Measurements from ENCODE around the gene MALL.
"Not testable (repeated sequence)": the region's sequence is repeated elsewhere in the genome, so short reads cannot be mapped to it uniquely, and the experiment has no call there.

The MALL gene

DNA sequence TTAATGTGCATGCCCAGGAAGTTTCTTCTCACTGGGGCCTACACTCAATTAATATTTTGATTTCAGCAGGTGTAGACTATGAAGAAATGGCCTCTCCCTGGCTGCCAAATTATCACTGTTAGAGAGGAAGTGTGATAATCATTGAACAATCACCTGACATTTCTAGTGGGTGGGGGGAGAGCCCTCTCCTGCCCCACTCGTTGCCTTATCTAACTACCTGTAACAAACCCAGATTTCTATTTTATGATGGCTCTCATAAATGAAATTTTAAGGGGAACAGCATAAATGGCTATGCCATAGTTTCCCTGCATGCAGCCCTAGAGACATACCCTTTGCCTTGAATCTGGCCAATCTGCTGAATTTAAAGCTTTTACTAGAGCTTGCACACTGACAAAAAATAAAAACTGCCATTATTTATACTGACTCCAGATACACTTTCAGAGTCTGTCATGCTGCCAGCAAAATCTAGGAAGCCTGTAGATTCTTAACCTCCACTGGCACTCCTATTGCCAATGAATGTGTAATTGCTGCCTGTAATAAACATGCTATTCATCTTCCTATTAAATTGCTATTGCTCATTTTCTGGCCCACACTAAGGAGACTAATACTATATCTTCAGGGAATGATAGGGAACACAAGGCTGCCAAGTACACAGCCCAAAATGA, 55.8 kb downstream of the MALL start:
- not testable (repeated sequence) for DNase-seq (ENCODE audit: low read depth); H3K4me3 ChIP-seq (ENCODE audit: control insufficient read depth, low read depth, low read length)

DNA sequence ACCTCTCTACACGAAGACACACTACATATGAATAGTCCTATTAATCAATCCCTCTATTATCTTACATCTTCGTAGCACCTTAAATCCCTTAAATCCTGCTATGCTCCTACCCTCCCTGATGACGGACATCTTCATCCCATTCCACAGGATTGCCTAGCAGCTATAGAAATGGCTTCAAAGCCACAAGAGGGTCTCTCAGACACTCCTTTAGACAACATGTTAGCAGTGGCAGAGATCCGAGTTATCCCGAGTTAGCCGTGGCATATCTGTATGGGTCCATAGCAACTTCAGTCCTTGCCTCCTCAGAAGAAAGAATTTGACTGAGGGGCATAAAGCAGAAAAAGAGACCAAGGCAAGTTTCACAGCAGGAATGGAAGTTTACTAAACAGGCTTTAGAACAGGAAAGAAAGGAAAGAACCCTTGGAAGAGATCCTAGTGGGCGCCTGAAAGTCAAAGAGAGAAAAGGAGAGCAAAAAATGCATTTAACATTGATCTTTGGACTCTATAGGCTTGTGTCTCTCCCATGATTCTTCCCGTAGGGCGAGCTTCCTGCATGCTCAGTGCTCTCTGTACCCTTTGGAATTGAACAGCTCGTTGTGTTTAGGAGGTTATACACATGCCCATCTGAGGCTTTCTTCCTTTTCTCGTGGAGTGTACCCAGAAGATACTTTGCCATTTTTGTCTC, 56.5 kb downstream of the MALL start:
- not testable (repeated sequence) for H3K4me3 ChIP-seq (ENCODE audit: control insufficient read depth, low read depth, low read length); DNase-seq (ENCODE audit: low read depth)

DNA sequence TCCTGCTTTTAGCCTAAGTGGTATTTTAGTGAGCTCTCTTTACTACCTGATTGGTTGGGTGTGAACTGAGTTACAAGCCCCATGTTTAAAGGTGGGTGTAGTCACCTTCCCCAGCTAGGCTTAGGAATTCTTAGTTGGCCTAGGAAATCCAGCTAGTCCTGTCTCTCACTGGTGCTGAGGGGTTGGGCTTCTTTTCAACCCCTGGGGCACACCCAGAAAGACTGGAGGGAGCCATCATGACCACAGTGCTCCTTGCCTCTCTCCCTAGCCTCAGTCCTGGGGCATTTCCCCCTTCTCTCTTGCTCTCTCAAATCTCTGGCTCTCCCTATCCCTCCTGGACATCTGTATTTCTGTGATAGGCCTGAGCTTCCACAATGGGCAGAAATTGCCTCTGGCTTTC, 57.6 kb downstream of the MALL start:
- not testable (repeated sequence) for DNase-seq (ENCODE audit: low read depth); H3K4me3 ChIP-seq (ENCODE audit: control insufficient read depth, low read depth, low read length)

DNA sequence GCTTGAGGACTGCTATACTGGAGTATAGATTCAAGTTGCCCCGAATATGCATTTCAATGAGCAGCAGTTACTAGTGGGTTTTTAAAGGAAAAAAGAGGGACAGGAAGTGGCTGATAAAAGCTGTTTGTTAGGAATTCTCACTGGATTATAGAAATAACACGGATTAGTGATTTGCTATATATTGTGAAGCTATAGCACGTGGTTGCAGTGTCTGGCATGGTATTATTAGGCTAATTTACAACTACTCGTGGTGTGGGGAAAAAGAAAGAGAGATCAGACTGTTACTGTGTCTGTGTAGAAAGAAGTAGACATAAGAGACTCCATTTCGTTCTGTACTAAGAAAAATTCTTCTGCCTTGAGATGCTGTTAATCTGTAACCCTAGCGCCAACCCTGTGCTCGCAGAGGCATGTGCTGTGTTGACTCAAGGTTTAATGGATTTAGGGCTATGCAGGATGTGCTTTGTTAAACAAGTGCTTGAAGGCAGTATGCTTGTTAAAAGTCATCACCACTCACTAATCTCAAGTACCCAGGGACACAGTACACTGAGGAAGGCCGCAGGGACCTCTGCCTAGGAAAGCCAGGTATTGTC, 59.7 kb downstream of the MALL start:
- not testable (repeated sequence) for DNase-seq (ENCODE audit: low read depth); H3K4me3 ChIP-seq (ENCODE audit: control insufficient read depth, low read depth, low read length)

DNA sequence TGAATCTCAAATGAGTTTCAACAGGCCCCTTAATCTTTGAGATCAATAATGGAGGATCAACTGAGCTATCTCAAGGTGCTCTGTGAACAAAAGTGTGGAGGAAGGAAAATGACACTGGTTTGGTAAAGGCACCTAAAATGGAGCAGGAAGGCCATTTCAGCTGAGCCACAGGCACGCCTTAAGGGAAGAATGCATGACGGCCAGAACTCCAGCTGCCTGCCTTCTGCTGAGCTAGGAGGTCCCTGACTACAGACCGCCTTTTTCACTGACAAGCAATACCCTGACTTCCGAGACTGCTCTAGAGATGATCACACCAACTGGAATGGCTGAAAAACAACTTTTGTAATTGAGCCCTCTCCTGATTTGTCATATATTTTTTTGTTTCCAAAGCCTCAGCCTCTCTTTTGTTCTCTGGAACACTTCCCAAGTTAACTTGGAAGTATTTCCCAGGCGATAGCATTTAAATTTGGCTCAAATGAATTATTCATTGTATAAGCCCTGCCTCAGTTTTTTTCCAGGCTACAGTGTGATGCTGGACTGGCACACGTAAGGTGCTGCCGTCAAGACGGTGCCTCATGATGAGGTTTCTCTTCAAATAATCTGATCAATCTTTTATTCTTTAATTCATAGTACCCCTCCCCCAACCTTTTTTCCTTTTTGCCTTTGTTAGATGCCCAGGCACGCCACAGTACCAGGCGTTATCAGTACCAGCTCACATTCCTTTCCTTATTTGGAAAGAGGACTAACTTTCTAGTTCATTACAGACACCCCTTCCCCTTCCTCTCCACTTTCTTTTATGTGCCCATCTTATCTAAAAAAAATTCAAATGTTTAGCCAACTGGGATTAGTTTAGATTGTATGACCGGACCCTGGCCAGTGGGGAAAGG, 60.9 kb downstream of the MALL start:
- DNase-seq (ENCODE audit: low read depth), result peak; percentile 14
- not testable (repeated sequence) for H3K4me3 ChIP-seq (ENCODE audit: control insufficient read depth, low read depth, low read length)

DNA sequence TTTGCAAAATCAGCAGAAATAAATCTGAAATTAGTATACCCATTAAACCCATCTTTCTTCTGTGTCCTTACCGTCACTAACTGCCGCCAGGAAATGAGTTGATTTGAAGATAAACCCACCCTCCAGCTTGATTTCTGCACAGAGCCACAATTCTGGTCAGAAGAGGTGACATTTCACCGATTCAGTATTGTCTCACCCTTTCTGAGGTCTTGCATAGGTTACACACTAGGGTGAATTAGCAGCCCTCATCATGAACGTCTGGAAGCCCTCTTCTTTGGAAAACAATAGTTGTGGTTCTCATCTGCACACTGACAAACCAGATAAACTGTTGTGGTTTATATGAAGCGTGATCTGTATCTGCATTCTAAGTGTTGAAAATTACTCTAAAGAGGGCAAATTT, 61.9 kb downstream of the MALL start:
- H3K4me3 ChIP-seq (ENCODE audit: control insufficient read depth, low read depth, low read length); DNase-seq (ENCODE audit: low read depth): not testable (repeated sequence)

DNA sequence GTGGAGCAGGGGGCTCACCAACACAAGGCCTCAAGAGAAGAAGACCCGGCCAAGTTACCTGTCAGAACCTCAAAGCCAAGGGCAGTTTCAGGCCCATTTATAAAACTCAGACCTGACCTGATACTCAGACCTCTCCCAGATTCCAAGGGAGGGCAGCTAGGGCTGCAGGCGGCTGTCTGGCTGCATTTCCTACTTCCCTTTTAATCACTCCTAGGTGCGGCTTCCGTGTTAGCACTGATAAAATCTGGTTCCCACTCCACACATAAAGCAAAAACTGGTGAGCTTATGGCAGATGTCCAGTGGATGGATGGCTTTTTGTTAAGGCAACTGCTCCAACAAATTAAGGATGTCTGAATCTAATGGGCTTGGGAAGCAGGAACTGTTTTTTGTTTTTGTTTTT, 63.5 kb downstream of the MALL start:
- not testable (repeated sequence) for DNase-seq (ENCODE audit: low read depth)

DNA sequence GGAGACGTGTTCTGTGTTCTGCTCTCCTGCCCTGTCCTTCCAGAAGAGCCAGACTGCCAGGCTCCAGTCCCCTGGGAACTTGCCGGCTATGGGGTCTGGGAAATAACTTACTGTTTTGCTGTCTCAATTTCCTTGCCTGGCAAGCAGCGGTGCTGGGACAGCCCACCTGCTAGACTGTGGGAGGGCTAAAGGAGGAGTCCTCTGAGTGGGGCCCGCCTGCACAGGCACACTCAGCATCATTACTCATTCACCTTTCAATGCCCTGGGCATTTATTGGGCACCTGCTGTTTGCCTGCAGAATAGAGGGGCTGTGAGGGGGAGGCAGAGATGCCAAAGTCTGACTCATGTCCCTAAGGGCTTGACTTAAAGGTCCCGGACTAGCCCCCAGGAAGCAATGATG, 65.4 kb downstream of the MALL start:
- not testable (repeated sequence) for H3K4me3 ChIP-seq (ENCODE audit: control insufficient read depth, low read depth, low read length); DNase-seq (ENCODE audit: low read depth)

More for the DNA sequence above, 63.5 kb downstream of the MALL start:
- not testable (repeated sequence) for H3K4me3 ChIP-seq (ENCODE audit: control insufficient read depth, low read depth, low read length)

DNA sequence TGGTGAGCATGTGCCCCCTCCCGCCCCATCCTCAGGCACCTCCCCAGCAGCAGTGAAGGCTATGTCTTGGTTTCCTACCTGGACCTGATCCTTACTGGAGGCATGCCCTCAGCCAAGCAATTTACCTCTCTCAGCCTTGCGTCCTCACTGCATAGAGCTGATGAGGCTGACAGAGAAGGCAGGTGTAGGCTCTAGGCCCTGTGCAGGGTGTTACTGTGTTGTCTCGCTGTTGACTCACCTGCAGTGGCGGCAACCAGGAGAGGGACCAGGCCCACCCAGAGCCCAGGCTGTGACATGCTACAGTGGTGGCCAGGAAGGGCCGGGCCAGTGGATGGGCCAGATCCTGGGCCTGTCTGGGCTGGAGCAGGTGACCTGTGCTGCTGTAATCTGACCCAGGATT, 65.9 kb downstream of the MALL start:
- H3K4me3 ChIP-seq (ENCODE audit: control insufficient read depth, low read depth, low read length); DNase-seq (ENCODE audit: low read depth): not testable (repeated sequence)

DNA sequence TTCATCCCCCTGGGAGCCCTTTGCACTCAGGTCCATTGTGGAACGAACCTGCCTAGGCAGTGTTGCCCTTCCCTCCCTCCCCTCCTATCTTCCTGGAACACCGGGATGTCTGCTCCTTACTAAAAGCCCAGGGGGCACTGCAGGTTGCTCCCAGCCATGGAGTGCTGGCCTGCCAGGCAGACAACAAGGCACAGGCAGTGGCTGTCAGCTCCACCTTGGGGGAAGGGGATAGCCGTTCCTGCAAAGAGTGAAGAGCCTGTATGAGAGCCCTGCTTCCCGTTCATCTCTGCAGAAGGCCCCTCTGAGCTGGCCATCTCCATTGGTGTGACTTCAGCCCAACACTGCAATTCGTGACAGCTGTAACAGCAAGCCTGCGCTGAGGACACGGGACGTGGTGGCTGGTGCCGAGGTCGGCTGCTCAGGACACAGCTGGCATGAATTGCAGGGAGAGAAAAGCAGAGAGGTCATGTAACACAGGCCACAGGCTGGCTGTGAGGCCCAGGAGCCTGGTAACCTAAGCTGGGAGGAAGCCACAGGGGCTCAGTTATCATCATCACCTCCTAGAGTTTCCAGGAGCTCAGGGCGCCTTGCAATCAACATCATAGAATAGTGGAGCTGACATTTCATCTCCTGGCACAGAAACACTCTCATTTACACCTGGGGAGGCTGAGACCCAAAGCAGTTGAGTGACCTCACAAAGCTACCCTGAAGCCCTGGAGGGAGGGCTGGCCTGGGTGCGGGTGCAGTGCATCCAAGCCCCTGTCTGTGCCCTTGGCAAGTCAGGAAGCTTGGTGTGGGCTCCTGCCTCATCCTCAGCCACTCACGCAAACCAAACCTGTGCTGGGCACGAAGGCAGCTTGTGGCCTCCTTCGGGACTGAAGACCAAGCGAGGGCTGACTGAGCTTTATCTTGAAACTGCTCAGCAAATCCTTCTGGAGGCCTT, 67.1 kb downstream of the MALL start:
- DNase-seq (ENCODE audit: low read depth), result not testable (repeated sequence)

DNA sequence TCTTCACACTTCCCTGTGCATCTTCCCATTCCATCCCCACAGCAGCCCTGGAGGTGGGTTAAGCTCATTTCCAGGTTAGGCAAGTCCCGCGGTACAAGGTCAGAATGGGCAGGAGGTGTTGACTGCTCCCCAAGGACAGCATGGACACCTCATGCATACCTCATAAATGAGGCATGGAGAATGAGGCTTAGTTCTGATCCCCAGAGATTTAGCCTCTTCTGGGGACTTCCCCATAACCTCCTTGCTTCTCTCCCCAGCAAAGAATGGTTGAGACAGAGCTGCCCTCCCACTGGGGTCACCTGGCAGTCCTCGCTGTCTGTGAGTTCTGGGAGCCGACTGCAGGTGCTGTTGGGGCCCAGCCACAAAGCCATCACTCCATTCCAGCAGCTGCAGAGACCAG, 68.4 kb downstream of the MALL start:
- DNase-seq (ENCODE audit: low read depth); H3K4me3 ChIP-seq (ENCODE audit: control insufficient read depth, low read depth, low read length): not testable (repeated sequence)

More for the DNA sequence above, 67.1 kb downstream of the MALL start:
- not testable (repeated sequence) for H3K4me3 ChIP-seq (ENCODE audit: control insufficient read depth, low read depth, low read length)

DNA sequence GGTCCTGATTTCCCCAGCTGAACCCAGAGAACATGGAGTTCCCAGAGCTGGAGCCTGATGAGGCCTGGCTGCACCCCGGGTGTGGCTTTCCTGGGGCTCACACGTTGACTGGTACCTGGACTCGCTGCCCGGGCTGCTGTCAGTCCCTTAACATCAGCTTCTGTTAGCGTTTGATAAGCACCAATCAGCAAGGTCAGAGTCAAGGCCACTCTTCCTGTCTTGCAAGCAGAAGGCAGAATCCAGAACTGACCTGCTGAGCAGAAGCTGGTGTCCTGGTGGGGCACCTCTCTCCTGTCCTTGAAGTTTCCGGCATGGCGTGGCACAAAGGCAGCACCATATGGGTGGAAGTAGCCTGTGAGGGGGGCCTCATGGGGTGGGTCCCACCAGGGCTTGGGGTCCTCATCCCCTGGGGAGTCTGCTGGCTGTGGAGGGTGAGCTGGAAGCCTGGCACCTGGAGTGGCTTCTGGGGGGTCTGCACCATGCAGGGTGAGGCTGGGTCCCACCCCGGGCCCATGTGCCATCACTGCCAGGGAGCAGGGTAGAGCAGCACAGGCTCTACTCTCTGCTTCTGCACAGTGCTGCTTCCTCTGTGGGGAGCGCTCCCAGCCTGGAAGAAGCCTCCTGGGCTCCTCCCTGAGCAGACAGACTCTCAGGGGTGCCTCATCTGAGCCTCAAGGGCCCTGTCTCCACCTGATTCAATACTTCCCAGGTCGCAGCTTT, 73.5 kb downstream of the MALL start:
- H3K4me3 ChIP-seq (ENCODE audit: control insufficient read depth, low read depth, low read length); DNase-seq (ENCODE audit: low read depth): not testable (repeated sequence)

DNA sequence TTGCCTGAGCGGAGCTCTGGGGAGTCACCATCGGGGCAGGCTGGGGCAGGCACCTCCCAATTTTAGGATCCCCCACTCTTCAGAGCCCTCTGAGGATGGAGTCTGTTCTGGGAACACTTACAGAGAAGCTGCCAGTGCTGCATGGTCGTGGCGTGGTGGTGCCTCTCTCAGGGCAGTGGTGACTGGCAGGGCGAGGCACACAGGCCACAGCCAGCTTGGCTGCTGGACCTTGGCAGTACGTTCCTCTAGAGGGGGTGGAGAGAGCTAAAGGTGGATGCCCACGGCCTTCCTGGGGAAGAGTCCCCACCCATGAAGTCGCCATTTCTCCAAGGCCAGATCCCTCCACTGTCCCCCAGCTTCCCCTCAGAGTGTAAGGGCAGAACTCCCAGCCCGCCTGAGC, 78.3 kb downstream of the MALL start:
- not testable (repeated sequence) for DNase-seq (ENCODE audit: low read depth); H3K4me3 ChIP-seq (ENCODE audit: control insufficient read depth, low read depth, low read length)

DNA sequence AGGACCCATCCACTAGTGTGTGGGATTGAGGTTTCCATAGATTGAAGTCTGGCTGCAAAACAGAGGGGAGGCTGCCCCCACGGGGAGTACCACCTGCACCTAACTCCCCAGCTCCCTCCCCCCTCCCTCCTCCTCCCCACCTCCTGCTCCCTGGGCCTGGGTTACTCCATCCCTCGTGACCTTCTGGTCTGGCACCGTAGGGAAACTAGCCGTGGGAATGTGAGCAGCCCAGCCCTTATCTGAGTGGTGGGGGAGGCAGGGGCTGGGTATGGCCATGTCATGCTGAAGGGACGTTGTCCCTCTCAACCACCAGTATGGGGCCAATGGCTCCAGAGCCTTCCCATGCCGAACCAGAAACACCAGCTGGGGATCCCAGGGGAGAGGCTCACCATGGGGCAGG, 80.2 kb downstream of the MALL start:
- DNase-seq (ENCODE audit: low read depth); H3K4me3 ChIP-seq (ENCODE audit: control insufficient read depth, low read depth, low read length): not testable (repeated sequence)

DNA sequence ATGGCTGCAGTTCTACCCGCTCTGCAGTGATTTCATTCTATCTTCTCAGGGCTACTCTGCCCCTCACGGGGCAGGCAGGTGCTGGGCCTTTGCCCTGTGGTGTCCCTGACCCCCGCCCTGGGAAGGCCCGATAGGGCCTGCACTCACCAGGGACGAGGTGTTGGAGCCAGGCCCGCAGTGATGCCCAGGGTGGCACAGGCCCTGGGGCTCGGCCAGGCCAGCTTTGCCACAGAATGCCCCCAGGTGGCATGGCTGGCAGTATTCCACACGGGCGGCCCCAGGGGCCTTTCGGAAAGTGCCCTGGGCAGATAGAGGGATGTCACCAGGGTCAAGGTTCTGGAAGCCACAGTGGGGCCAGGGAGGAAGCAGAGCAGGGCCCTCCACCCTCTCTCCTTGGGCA, 80.7 kb downstream of the MALL start:
- not testable (repeated sequence) for H3K4me3 ChIP-seq (ENCODE audit: control insufficient read depth, low read depth, low read length); DNase-seq (ENCODE audit: low read depth)

Measured in fibroblast of mammary gland (primary cell).